ENCODE results near the gene USP24.

Gene USP24

DNA sequence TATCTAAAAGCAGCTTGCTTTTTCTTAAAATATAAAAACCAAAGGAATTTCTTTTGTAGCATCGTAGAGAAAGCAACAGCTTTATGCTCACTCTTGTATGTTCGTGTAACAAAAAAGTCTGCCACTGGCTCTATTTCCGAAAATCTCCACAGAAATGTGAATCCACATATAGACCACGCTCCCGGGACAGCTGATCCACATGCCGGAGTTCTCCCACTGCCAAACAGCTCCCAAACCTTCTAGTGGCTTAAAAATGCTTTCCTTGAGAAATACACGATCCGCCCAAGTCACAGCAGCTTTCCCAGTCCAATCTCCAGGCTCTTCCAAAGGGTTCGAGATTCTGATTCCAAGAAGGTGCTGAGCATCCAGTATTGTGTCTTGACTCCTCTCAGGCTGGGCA, 146.5 kb downstream of the USP24 start:
- no peak for DNase-seq (ENCODE audit: low read depth, low spot score)

DNA sequence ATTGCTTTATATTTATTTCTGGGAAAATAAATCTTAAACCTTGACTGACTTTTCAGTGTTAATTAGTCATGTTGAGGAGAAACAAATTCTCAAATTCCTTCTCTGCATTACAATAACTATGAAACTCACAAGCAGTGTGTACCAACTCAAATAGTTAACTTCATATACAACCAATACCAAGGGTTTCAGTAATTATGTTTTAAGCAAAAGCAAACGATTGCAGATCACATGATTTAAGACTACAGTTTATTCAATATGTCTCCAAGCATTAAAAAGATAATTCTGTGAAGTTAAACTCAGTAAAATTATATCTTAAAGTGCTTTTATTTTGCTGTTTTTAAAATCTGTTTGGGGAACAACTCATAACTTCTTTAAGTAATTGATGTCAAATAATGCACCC, 147.2 kb downstream of the USP24 start:
- DNase-seq (ENCODE audit: low read depth, low spot score), result no peak

- no peak for DNase-seq (ENCODE audit: low read depth, low spot score)
These were observed 148.0 kb downstream of the USP24 start for GRCh38 chr1:55067022-55067778.

GRCh38 chr1:55065648-55066047, 149.5 kb downstream of the USP24 start:
- DNase-seq (ENCODE audit: low read depth, low spot score), result no peak

DNA sequence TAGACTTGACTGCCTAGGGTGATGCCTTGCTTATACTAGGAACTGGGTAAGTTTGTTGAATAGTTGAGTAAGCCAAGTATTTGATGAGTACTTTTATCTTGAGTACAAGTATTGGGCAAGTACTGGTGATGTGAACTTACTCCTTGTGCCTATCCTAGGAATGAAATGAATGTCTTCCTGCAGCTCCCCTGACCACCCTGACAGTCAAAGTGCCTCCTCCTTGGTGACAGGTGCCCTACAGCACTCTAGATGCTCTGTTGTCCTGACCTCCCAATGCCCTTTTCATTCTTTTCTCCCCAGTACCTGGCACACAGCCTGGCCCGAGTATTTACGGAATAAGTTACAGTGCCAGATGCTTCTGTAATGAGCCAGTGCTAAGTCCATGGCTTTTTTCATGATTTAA, 150.3 kb downstream of the USP24 start:
- DNase-seq (ENCODE audit: low read depth, low spot score), result no peak

DNA sequence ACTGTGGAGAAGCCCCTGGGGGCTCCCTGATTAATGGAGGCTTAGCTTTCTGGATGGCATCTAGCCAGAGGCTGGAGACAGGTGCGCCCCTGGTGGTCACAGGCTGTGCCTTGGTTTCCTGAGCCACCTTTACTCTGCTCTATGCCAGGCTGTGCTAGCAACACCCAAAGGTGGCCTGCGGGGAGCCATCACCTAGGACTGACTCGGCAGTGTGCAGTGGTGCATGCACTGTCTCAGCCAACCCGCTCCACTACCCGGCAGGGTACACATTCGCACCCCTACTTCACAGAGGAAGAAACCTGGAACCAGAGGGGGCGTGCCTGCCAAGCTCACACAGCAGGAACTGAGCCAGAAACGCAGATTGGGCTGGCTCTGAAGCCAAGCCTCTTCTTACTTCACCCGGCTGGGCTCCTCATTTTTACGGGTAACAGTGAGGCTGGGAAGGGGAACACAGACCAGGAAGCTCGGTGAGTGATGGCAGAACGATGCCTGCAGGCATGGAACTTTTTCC, 151.0 kb downstream of the USP24 start:
- DNase-seq (ENCODE audit: low read depth, low spot score), result no peak

GRCh38 chr1:55063577-55063942, 151.6 kb downstream of the USP24 start:
- DNase-seq (ENCODE audit: low read depth, low spot score), result no peak

DNA sequence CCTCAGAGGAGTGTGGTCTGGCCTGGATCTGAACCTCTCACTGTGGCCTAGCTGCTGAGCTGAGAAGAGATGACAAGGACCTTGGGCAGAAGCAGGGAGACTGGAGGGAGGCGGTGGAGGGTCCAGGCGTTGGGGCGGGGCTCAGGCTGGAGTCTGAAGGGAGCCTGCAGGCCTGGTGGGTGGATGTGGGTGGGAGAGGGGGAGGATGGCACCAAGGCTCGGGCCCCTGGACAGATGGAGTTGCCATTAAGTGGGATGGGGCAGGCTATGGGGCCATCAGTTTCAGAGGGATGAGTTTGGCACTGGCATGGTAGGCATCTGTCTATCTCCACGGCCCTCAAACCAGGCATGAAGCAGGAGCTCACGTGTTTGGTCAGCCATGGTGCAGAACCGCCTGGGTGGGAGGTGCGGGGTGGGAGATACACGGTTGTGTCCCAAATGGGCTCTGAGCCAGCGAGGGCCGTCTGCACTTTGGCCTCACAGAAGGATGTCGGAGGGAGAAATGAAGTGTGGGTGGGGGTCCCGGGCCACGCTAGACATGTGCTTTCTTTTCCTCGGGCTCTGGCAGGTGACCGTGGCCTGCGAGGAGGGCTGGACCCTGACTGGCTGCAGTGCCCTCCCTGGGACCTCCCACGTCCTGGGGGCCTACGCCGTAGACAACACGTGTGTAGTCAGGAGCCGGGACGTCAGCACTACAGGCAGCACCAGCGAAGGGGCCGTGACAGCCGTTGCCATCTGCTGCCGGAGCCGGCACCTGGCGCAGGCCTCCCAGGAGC, 152.2 kb downstream of the USP24 start:
- DNase-seq (ENCODE audit: low read depth, low spot score), result no peak

- DNase-seq (ENCODE audit: low read depth, low spot score), result no peak
These were observed 153.3 kb downstream of the USP24 start for GRCh38 chr1:55061706-55062321.

DNA sequence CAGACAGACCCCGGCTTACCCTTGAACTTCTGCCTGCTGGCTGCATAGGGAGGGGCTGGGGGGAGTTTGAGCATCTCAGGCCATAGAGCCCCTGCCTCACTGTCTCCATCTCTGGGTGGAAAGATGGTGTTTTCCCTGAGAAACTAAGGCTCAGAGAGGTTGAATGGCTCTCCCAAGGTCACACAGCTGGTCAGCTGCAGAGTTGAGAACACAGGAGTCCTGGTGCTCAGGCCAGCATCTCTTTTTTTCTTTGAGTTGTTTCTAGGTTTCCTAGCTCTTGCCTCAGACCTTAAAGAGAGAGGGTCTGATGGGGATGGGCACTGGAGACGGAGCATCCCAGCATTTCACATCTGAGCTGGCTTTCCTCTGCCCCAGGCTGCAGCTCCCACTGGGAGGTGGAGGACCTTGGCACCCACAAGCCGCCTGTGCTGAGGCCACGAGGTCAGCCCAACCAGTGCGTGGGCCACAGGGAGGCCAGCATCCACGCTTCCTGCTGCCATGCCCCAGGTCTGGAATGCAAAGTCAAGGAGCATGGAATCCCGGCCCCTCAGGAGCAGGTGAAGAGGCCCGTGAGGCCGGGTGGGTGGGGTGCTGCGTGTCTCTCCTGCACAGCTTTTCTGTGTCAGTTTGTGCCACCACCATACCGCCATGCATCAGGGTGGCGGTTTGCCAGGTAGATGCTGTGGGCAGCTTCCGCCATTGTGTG, 154.0 kb downstream of the USP24 start:
- no peak for DNase-seq (ENCODE audit: low read depth, low spot score)

DNA sequence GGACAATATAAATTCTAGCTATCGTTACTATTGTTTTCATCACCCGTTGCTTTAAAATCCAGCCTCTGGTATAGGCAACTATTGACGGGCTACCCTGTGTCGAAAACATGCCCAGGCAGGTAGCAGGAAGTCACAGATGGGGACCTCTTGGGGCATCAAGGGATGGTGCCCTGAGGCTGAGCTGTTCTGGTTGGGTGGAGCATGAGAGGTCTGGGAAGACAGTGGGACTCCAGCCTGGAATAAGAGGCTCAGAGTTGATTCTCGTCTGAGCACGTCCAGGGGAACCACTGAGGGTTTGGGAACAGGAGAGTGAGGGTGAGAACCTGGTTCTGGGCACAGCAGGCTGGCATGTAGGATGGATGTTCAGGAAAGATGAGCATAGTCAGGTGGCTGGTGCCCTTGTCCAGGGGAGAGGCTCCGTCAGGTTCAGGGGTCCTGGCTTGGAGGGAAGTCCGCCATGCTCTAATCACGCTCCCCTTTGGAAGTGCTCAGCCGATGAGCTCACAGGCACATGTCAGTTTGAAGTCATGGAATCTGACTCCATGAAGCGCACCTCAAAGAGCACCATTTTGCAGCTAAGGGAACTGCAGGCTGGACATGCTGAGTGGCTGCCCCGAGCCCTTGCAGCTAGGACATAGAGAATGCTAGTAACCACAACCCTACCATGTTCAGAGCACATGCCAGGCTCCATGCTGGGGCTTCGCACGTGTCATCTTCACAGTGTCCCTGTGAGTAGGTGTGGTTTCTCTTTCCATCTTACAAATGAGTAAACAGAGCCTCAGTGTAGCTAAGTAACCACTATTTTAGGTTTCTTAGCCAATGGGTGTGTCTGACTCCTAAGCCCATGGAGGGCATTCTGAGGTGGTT, 154.8 kb downstream of the USP24 start:
- no peak for DNase-seq (ENCODE audit: low read depth, low spot score)

GRCh38 chr1:55059302-55060132, 155.6 kb downstream of the USP24 start:
- DNase-seq (ENCODE audit: low read depth, low spot score), result no peak

DNA sequence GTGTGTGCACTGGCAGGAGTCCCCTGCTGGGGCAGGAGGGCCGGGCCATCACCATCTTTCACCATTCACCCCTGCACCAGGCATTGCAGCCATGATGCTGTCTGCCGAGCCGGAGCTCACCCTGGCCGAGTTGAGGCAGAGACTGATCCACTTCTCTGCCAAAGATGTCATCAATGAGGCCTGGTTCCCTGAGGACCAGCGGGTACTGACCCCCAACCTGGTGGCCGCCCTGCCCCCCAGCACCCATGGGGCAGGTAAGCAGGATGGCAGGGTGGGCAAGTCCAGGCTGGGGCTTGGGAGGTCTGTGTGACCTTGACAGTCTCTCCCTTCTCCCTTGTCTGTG, 157.2 kb downstream of the USP24 start:
- no peak for DNase-seq (ENCODE audit: low read depth, low spot score)

DNA sequence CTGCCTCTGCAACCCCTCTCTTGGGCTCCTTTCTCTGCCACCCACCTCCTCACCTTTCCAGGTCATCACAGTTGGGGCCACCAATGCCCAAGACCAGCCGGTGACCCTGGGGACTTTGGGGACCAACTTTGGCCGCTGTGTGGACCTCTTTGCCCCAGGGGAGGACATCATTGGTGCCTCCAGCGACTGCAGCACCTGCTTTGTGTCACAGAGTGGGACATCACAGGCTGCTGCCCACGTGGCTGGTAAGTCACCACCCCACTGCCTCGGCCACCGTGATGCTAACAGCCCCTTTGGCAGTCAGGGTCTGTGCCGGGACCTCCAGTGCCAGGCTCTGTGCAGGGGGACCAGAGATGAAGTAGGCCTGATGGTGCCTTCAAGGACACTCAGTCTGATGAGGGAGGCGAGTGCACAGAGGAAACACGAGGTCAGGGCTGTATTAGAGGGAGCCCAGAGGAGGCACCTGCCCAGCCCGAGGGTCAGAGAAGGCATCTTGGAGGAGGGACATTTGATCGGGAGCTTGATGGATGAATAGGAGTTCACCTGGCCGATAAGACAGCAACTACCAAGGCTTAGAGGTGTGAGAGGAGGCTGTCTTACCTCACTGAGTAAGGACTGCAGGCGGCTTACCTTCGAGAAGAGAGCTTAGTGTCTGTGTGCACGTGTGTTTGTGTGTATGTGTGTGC, 157.8 kb downstream of the USP24 start:
- DNase-seq (ENCODE audit: low read depth, low spot score), result no peak

DNA sequence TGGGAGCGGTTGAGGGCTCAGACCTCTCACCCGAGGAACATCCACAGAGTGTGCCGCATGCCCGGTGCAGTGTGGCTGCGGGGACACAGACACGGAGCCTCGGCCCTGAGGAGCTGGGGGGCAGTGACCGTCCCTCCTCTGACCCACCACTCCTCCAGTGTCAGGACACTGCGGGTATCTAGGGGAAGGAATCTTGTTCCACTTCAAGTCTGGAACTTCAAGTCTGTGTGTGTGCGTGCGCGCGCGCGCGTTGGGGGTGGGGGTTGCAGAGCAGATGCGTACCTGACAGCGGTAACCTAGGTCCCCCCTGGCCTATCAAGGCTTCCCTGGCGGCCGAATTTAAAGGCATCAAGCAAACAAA, 158.6 kb downstream of the USP24 start:
- no peak for DNase-seq (ENCODE audit: low read depth, low spot score)

DNA sequence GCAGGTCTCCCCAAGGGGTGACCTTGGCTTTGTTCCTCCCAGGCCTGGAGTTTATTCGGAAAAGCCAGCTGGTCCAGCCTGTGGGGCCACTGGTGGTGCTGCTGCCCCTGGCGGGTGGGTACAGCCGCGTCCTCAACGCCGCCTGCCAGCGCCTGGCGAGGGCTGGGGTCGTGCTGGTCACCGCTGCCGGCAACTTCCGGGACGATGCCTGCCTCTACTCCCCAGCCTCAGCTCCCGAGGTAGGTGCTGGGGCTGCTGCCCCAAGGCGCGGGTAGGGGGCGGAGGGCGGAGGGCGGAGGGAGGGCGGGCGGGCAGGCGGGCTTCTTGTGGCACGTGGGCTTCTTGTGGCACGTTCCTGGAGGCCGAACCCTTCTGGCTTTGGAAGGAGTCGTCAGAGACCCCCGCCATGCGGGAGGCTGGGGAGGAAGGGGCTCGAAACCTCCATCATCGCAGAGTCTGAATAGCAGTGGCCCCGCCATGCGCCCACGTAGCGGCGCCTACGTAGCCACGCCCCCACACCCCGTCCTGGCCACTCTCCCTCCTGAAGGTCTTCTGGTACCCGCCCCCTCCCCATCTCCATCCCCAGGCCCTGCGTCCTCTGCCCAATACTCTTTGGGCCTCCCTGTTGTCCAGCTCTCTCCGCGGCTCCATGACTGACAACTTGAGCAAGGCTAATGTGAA, 159.1 kb downstream of the USP24 start:
- no peak for DNase-seq (ENCODE audit: low read depth, low spot score)

GRCh38 chr1:55055084-55055882, 159.9 kb downstream of the USP24 start:
- no peak for DNase-seq (ENCODE audit: low read depth, low spot score)

- no peak for DNase-seq (ENCODE audit: low read depth, low spot score)
These were observed 160.8 kb downstream of the USP24 start for GRCh38 chr1:55054396-55054795.
